ENCODE data around the gene VPS51. TPM values are rescaled to one million over a fixed set of nuclear protein-coding genes. Genes with fewer than 3 reads are reported as not detected.

VPS51 gene
- total and polyA plus RNA-seq, 2 of the 13 experiments (the other 11 are each of a cell fraction or from before 2014, with no cell fraction given), result 76.3 to 90.6 TPM

GRCh38 chr11:65117206-65118096 is 21.4 kb downstream of the VPS51 start, which contains the start of gene ZNHIT2 (continued):
- TF ChIP-seq, protein P1, sequence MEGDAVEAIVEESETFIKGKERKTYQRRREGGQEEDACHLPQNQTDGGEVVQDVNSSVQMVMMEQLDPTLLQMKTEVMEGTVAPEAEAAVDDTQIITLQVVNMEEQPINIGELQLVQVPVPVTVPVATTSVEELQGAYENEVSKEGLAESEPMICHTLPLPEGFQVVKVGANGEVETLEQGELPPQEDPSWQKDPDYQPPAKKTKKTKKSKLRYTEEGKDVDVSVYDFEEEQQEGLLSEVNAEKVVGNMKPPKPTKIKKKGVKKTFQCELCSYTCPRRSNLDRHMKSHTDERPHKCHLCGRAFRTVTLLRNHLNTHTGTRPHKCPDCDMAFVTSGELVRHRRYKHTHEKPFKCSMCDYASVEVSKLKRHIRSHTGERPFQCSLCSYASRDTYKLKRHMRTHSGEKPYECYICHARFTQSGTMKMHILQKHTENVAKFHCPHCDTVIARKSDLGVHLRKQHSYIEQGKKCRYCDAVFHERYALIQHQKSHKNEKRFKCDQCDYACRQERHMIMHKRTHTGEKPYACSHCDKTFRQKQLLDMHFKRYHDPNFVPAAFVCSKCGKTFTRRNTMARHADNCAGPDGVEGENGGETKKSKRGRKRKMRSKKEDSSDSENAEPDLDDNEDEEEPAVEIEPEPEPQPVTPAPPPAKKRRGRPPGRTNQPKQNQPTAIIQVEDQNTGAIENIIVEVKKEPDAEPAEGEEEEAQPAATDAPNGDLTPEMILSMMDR (CRISPR knock-in tag; IDR thresholded peaks at IDR 0.05), result peak; percentile 97
- TF ChIP-seq MYPOP (CRISPR knock-in tag; IDR thresholded peaks at IDR 0.05), result peak; percentile 84
- TF ChIP-seq MXD3 (CRISPR knock-in tag; IDR thresholded peaks at IDR 0.05), result no peak
- no peak for TF ChIP-seq SNRNP70 (IDR thresholded peaks at IDR 0.05; ENCODE audit: low read depth, low read length)
- TF ChIP-seq FOXA1 (IDR thresholded peaks at IDR 0.05), result no peak
- no peak for TF ChIP-seq FOXA1 (CRISPR knock-in tag; IDR thresholded peaks at IDR 0.05)
- TF ChIP-seq, protein P2, sequence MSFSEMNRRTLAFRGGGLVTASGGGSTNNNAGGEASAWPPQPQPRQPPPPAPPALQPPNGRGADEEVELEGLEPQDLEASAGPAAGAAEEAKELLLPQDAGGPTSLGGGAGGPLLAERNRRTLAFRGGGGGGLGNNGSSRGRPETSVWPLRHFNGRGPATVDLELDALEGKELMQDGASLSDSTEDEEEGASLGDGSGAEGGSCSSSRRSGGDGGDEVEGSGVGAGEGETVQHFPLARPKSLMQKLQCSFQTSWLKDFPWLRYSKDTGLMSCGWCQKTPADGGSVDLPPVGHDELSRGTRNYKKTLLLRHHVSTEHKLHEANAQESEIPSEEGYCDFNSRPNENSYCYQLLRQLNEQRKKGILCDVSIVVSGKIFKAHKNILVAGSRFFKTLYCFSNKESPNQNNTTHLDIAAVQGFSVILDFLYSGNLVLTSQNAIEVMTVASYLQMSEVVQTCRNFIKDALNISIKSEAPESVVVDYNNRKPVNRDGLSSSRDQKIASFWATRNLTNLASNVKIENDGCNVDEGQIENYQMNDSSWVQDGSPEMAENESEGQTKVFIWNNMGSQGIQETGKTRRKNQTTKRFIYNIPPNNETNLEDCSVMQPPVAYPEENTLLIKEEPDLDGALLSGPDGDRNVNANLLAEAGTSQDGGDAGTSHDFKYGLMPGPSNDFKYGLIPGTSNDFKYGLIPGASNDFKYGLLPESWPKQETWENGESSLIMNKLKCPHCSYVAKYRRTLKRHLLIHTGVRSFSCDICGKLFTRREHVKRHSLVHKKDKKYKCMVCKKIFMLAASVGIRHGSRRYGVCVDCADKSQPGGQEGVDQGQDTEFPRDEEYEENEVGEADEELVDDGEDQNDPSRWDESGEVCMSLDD (CRISPR knock-in tag; IDR thresholded peaks at IDR 0.05; ENCODE audit: borderline replicate concordance), result no peak
- TF ChIP-seq ZNF564 (CRISPR knock-in tag; IDR thresholded peaks at IDR 0.05), result peak; percentile 77; the same call in 1 of the 2 replicates
- TF ChIP-seq EP300 (IDR thresholded peaks at IDR 0.05; ENCODE audit: low read depth in 2 of 2, low read length in 2 of 2), result 0 out of 4 replicates have a peak, but pooled peaks of 1 of the 2 experiments have one; percentile 16
- no peak for TF ChIP-seq EP300 (CRISPR knock-in tag; IDR thresholded peaks at IDR 0.05; ENCODE audit: borderline replicate concordance)
- peak; percentile 94 for TF ChIP-seq THAP9 (CRISPR knock-in tag; IDR thresholded peaks at IDR 0.05; ENCODE audit: borderline replicate concordance)
- TF ChIP-seq, protein P3, sequence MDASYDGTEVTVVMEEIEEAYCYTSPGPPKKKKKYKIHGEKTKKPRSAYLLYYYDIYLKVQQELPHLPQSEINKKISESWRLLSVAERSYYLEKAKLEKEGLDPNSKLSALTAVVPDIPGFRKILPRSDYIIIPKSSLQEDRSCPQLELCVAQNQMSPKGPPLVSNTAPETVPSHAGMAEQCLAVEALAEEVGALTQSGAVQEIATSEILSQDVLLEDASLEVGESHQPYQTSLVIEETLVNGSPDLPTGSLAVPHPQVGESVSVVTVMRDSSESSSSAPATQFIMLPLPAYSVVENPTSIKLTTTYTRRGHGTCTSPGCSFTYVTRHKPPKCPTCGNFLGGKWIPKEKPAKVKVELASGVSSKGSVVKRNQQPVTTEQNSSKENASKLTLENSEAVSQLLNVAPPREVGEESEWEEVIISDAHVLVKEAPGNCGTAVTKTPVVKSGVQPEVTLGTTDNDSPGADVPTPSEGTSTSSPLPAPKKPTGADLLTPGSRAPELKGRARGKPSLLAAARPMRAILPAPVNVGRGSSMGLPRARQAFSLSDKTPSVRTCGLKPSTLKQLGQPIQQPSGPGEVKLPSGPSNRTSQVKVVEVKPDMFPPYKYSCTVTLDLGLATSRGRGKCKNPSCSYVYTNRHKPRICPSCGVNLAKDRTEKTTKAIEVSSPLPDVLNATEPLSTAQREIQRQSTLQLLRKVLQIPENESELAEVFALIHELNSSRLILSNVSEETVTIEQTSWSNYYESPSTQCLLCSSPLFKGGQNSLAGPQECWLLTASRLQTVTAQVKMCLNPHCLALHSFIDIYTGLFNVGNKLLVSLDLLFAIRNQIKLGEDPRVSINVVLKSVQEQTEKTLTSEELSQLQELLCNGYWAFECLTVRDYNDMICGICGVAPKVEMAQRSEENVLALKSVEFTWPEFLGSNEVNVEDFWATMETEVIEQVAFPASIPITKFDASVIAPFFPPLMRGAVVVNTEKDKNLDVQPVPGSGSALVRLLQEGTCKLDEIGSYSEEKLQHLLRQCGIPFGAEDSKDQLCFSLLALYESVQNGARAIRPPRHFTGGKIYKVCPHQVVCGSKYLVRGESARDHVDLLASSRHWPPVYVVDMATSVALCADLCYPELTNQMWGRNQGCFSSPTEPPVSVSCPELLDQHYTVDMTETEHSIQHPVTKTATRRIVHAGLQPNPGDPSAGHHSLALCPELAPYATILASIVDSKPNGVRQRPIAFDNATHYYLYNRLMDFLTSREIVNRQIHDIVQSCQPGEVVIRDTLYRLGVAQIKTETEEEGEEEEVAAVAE (CRISPR knock-in tag; IDR thresholded peaks at IDR 0.05; ENCODE audit: borderline replicate concordance), result peak; percentile 51; the same call in 1 of the 2 replicates
